ENCODE data around the gene ZNF469.

- TF ChIP-seq CTCF (IDR thresholded peaks at IDR 0.05) (no peak), POLR2A (IDR thresholded peaks at IDR 0.05) (no peak)
Measured at GRCh38 chr16:88342491-88342890, 40.3 kb upstream of the ZNF469 start.

Measured in testis (tissue), 2 donors.